Transverse colon (tissue), 4 donors: Measurements from ENCODE around the gene SMAD7. TPM values are rescaled to one million over a fixed set of nuclear protein-coding genes. Genes with fewer than 3 reads are reported as not detected.

ENCODE experiments used
- DNase-seq: peaks from one replicate; pipeline ENCODE4 v3.0.0-alpha.2; 2019
- H3K27ac ChIP-seq, 4 donors: fragments of 200-600 bp; sonication (generic); 2 replicates each; pipeline ENCODE4 v1.5.1; 2016 to 2018; ENCODE audit warnings: inconsistent platforms in 4 of 4
- H3K27me3 ChIP-seq: fragments of 200-600 bp; sonication (generic); 2 replicates; pipeline ENCODE4 v1.5.1; 2017; ENCODE audit warnings: inconsistent platforms
- H3K36me3 ChIP-seq, 4 donors: fragments of 200-600 bp; sonication (generic); 2 replicates each; pipeline ENCODE4 v1.5.1; 2017 to 2019; ENCODE audit warnings: inconsistent platforms in 4 of 4
- H3K4me1 ChIP-seq, 4 donors: fragments of 200-600 bp; sonication (generic); 2 replicates each; pipeline ENCODE4 v1.5.1; 2017 to 2020; ENCODE audit warnings: inconsistent platforms in 4 of 4
- H3K4me3 ChIP-seq, 4 donors: fragments of 200-600 bp; sonication (generic); 1 replicate in 1 of 4; 2 replicates in 3 of 4; pipeline versions ENCODE4 v1.5.1 to v1.6.1; 2017 to 2019; ENCODE audit warnings: inconsistent platforms in 4 of 4
- H3K9me3 ChIP-seq, 2 donors: fragments of 200-600 bp; sonication (generic); 2 replicates each; pipeline ENCODE4 v1.5.1; 2017 to 2019; ENCODE audit warnings: inconsistent platforms in 2 of 2
- CTCF ChIP-seq, 5 experiments: fragments of 200-600 bp in 3 of 5; fragments of 450-650 bp in 2 of 5; sonication (generic) in 3 of 5; IDR thresholded peaks; 1 replicate in 2 of 5; 2 replicates in 3 of 5; pipeline ENCODE4 v1.5.1; 2016 to 2017; ENCODE audit warnings: antibody characterized with exemption in 5 of 5, inconsistent platforms in 3 of 5, mild to moderate bottlenecking in 2 of 5, moderate library complexity in 1 of 5
- EP300 ChIP-seq: sonication (generic); formaldehyde crosslinking; IDR thresholded peaks from one replicate; pipeline ENCODE4 v1.6.1; 2017; ENCODE audit warnings: antibody characterized with exemption, low read depth
- POLR2A ChIP-seq: fragments of 450-650 bp; IDR thresholded peaks from one replicate; pipeline ENCODE4 v1.6.1; 2016; ENCODE audit warnings: antibody characterized with exemption, mild to moderate bottlenecking, moderate library complexity
- POLR2AphosphoS5 ChIP-seq, 3 donors: sonication (generic); formaldehyde crosslinking; IDR thresholded peaks; one replicate each; pipeline ENCODE4 v1.6.1; 2016; ENCODE audit warnings: antibody characterized with exemption in 3 of 3
- WGBS, 2 donors: methylation state at CpG; one replicate each; pipeline ENCODE4 v1.1.5; 2018; ENCODE audit warnings: low coverage in 1 of 2; 5-methylcytosine and 5-hydroxymethylcytosine counted together
- in situ Hi-C, 4 donors: fragments of 200-750 bp; cut with MboI; loops; one replicate each; pipeline versions ENCODE4 v1.15.0 to v1.15.1; 2017; ENCODE audit warnings: low sequenced_read_pairs in 3 of 4, low pct_ligation_motif_present in 1 of 4, low pct_unique_long_range_greater_than_20kb in 1 of 4
- intact Hi-C: fragments of 100-400 bp; cut with DNase I; formaldehyde crosslinking; loops from one replicate; pipeline ENCODE4 v1.15.1; 2023; ENCODE audit warnings: low total_unique reads
- total RNA-seq, 4 donors: library from RNA; depleted of rRNA; stranded (reverse); fragments of >200 nt; gene quantifications; one replicate each; pipeline ENCODE4 v1.1.0, GENCODE V29; 2016

SMAD7 gene
- total RNA-seq, 4 donors from 2014 or later, result 76.0 to 199 (median 77.1) TPM

- Histone ChIP-seq H3K27ac (peak overlapping the region; percentile 72 to 99 (median 80)), H3K4me1 (peaks cover 13 to 36% (median 19%) of the 10 kb centered on the region in 4 donors), H3K27me3 (no peaks in the 10 kb centered on the region), H3K9me3 (no peaks in the 10 kb centered on the region), H3K36me3 (no peaks in the 10 kb centered on the region), H3K4me3 (no peak overlapping the region)
- in situ Hi-C loops, result loop anchor here in 1 of 4 donors (25.0 kb wide), 1 partner anchor 169 kb away; no protein-coding TSS in a partner anchor
- WGBS, 2 donors, result 70 to 77% methylated on average over 1 of the region's 1 CpG
- TF ChIP-seq POLR2AphosphoS5 (IDR thresholded peaks at IDR 0.05) (peak in 2 of 3 donors; percentile 31 to 76), POLR2A (no peak), CTCF (IDR thresholded peaks at IDR 0.05) (no peak), EP300 (no peak)
- intact Hi-C loops, result no loop called here
- DNase-seq, result no peak
Observed at GRCh38 chr18:48956356-48956755, 5.6 kb upstream of the SMAD7 start.

GRCh38 chr18:48955830-48956261 is 5.1 kb upstream of the SMAD7 start:
- in situ Hi-C loops, result loop anchor here in 1 of 4 donors (25.0 kb wide), 1 partner anchor 169 kb away; no protein-coding TSS in a partner anchor
- DNase-seq, result no peak

GRCh38 chr18:48954886-48955819 is 4.4 kb upstream of the SMAD7 start:
- TF ChIP-seq CTCF (IDR thresholded peaks at IDR 0.05), result no peak
- TF ChIP-seq POLR2A, result no peak
- TF ChIP-seq EP300, result no peak
- no peak for TF ChIP-seq POLR2AphosphoS5 (IDR thresholded peaks at IDR 0.05)
- H3K9me3 ChIP-seq, result no peaks in the 10 kb centered on the region
- H3K4me3 ChIP-seq, result no peak overlapping the region
- 72 to 81% methylated on average over 4 to 14 of the region's 14 CpGs for WGBS, 2 donors
- no peaks in the 10 kb centered on the region for H3K27me3 ChIP-seq
- peaks cover 13 to 36% (median 19%) of the 10 kb centered on the region in 4 donors for H3K4me1 ChIP-seq
- intact Hi-C loops (no loop called here), in situ Hi-C loops (loop anchor here in 1 of 4 donors (25.0 kb wide), 1 partner anchor 168 kb away; no protein-coding TSS in a partner anchor)
- no peaks in the 10 kb centered on the region for H3K36me3 ChIP-seq
- DNase-seq, result no peak
- H3K27ac ChIP-seq, result peak overlapping the region; percentile 72 to 99 (median 80)

More at GRCh38 chr18:48955830-48956261, 5.1 kb upstream of the SMAD7 start:
- Histone ChIP-seq H3K27me3 (no peaks in the 10 kb centered on the region), H3K4me1 (peaks cover 13 to 36% (median 19%) of the 10 kb centered on the region in 4 donors), H3K27ac (peak overlapping the region; percentile 72 to 99 (median 80)), H3K9me3 (no peaks in the 10 kb centered on the region), H3K36me3 (no peaks in the 10 kb centered on the region), H3K4me3 (no peak overlapping the region)
- TF ChIP-seq POLR2AphosphoS5 (IDR thresholded peaks at IDR 0.05), result peak in 1 of 3 donors; percentile 32
- no peak for TF ChIP-seq POLR2A
- 17 to 38% methylated on average over 7 of the region's 7 CpGs for WGBS, 2 donors
- intact Hi-C loops, result no loop called here

GRCh38 chr18:48953104-48953706 is 2.4 kb upstream of the SMAD7 start:
- H3K27ac ChIP-seq, result peak overlapping the region; percentile 98 to 100 (median 98)
- intact Hi-C loops, result no loop called here
- no peaks in the 10 kb centered on the region for H3K27me3 ChIP-seq
- H3K4me1 ChIP-seq, result peaks cover 13 to 36% (median 22%) of the 10 kb centered on the region in 4 donors
- in situ Hi-C loops, result loop anchor here in 1 of 4 donors (25.0 kb wide), 1 partner anchor 166 kb away; no protein-coding TSS in a partner anchor
- WGBS, 2 donors, result 13 to 51% methylated on average over 2 to 19 of the region's 19 CpGs
- DNase-seq, result no peak
- peak overlapping the region in 3 of 4 donors; percentile 62 to 73 (median 71) for H3K4me3 ChIP-seq
- H3K36me3 ChIP-seq, result no peaks in the 10 kb centered on the region
- TF ChIP-seq CTCF (IDR thresholded peaks at IDR 0.05), result no peak
- H3K9me3 ChIP-seq, result no peaks in the 10 kb centered on the region
